ENCODE results near the gene ARHGAP28. TPM values are rescaled to one million over a fixed set of nuclear protein-coding genes. Genes with fewer than 3 reads are reported as not detected.
"Not testable (repeated sequence)": the region's sequence is repeated elsewhere in the genome, so short reads cannot be mapped to it uniquely, and the experiment has no call there.

ARHGAP28 gene
- total RNA-seq, 1 donor from 2014 or later = 350 TPM

DNA sequence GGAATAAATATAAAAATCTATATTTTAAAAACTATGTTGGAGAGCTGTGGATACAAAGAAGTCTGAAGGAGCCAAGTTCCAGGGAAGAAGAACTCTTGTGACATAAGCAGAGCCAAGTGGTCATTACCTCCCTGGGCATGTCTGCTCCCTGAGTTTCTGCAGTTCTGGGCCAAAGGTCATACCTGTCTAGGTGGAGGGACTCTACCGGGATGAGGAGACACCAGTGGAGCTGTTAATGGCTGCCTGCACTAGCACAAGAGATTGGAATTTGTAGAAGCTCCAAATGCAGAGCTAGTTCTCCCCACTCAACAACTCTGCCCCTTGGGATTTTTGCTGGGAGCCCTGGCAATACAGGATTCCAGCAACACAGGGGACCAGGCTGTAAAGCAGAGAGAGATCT is 89.8 kb downstream of the ARHGAP28 start:
- TF ChIP-seq CTCF (IDR thresholded peaks at IDR 0.05; ENCODE audit: unreplicated experiment) = no peak
- no peaks in the 10 kb centered on the region for H3K27me3 Mint-ChIP-seq (ENCODE audit: unreplicated experiment)
- no peak overlapping the region for H3K27ac Mint-ChIP-seq (ENCODE audit: unreplicated experiment)
- DNase-seq (ENCODE audit: low spot score) = no peak
- peaks cover 8% of the 10 kb centered on the region for H3K36me3 Mint-ChIP-seq (ENCODE audit: low read depth, unreplicated experiment)
- H3K9me3 Mint-ChIP-seq (ENCODE audit: unreplicated experiment) = no peaks in the 10 kb centered on the region
- H3K4me3 Mint-ChIP-seq (ENCODE audit: unreplicated experiment) = no peak overlapping the region
- H3K4me1 Mint-ChIP-seq (ENCODE audit: unreplicated experiment) = peaks cover 27% of the 10 kb centered on the region

DNA sequence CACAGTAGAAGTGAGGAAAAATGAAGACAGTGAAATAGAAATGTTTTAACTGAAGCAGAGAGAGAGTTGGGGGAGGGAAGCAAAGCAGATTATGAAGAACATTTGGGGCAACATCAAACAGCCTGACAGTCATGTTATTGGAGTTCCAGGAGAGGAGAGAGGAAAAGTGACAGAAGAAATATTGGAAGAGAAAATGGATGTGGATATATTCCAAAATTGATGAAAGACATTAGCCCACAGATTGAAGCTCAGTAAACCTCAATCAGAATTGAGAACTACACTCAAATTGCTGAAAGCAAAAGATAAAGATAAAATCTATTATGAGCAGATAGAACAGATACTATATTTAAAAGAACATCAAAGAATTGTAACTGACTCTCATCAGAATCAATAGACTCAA is 90.8 kb downstream of the ARHGAP28 start:
- Mint-ChIP-seq H3K27ac (ENCODE audit: unreplicated experiment) (no peak overlapping the region), H3K9me3 (ENCODE audit: unreplicated experiment) (no peaks in the 10 kb centered on the region), H3K27me3 (ENCODE audit: unreplicated experiment) (no peaks in the 10 kb centered on the region), H3K4me1 (ENCODE audit: unreplicated experiment) (peaks cover 24% of the 10 kb centered on the region), H3K4me3 (ENCODE audit: unreplicated experiment) (no peak overlapping the region), H3K36me3 (ENCODE audit: low read depth, unreplicated experiment) (peaks cover 8% of the 10 kb centered on the region)
- no peak for TF ChIP-seq CTCF (IDR thresholded peaks at IDR 0.05; ENCODE audit: unreplicated experiment)
- no peak for DNase-seq (ENCODE audit: low spot score)

DNA sequence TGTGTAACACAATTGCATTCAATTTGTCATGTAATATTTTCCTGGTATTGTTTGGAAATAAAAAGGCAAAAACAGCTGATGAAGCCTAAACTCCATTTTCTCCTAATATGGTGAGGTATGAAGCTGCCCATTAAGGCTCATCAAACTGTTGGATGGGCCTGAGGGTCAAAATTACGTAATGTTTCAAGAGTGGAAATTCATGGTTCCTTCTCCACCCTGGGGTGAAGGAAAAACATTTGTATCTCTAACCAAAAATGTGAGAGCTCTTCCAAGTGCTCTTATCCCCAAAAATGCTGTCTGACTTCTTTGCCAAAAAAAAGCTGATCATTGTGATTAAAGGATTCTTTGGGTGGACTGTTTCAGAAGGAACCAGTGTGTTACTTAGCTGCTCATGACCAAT is 91.8 kb downstream of the ARHGAP28 start:
- Mint-ChIP-seq H3K27me3 (ENCODE audit: unreplicated experiment) (peaks cover 6% of the 10 kb centered on the region), H3K36me3 (ENCODE audit: low read depth, unreplicated experiment) (peaks cover 17% of the 10 kb centered on the region), H3K4me1 (ENCODE audit: unreplicated experiment) (peaks cover 21% of the 10 kb centered on the region), H3K4me3 (ENCODE audit: unreplicated experiment) (no peak overlapping the region), H3K27ac (ENCODE audit: unreplicated experiment) (no peak overlapping the region), H3K9me3 (ENCODE audit: unreplicated experiment) (no peaks in the 10 kb centered on the region)
- no peak for TF ChIP-seq CTCF (IDR thresholded peaks at IDR 0.05; ENCODE audit: unreplicated experiment)
- DNase-seq (ENCODE audit: low spot score) = no peak

- H3K36me3 Mint-ChIP-seq (ENCODE audit: low read depth, unreplicated experiment) = peaks cover 48% of the 10 kb centered on the region
- not testable (repeated sequence) for H3K4me1 Mint-ChIP-seq (ENCODE audit: unreplicated experiment); H3K4me3 Mint-ChIP-seq (ENCODE audit: unreplicated experiment); DNase-seq (ENCODE audit: low spot score); H3K9me3 Mint-ChIP-seq (ENCODE audit: unreplicated experiment); H3K27me3 Mint-ChIP-seq (ENCODE audit: unreplicated experiment); H3K27ac Mint-ChIP-seq (ENCODE audit: unreplicated experiment)
These were observed 97.6 kb downstream of the ARHGAP28 start for GRCh38 chr18:6827161-6827560.

- not testable (repeated sequence) for H3K27ac Mint-ChIP-seq (ENCODE audit: unreplicated experiment); H3K4me3 Mint-ChIP-seq (ENCODE audit: unreplicated experiment); H3K27me3 Mint-ChIP-seq (ENCODE audit: unreplicated experiment); H3K4me1 Mint-ChIP-seq (ENCODE audit: unreplicated experiment); H3K9me3 Mint-ChIP-seq (ENCODE audit: unreplicated experiment); DNase-seq (ENCODE audit: low spot score)
- H3K36me3 Mint-ChIP-seq (ENCODE audit: low read depth, unreplicated experiment) = peaks cover 49% of the 10 kb centered on the region
These were observed 98.0 kb downstream of the ARHGAP28 start for GRCh38 chr18:6827566-6827965.

GRCh38 chr18:6830916-6831315 is 101.4 kb downstream of the ARHGAP28 start:
- peaks cover 2% of the 10 kb centered on the region for H3K27me3 Mint-ChIP-seq (ENCODE audit: unreplicated experiment)
- no peak for DNase-seq (ENCODE audit: low spot score)

More at GRCh38 chr18:6830916-6831315, 101.4 kb downstream of the ARHGAP28 start:
- Mint-ChIP-seq H3K27ac (ENCODE audit: unreplicated experiment) (no peak overlapping the region), H3K9me3 (ENCODE audit: unreplicated experiment) (no peaks in the 10 kb centered on the region), H3K36me3 (ENCODE audit: low read depth, unreplicated experiment) (peaks cover 44% of the 10 kb centered on the region), H3K4me3 (ENCODE audit: unreplicated experiment) (no peak overlapping the region), H3K4me1 (ENCODE audit: unreplicated experiment) (peaks cover 7% of the 10 kb centered on the region)
- no peak for TF ChIP-seq CTCF (IDR thresholded peaks at IDR 0.05; ENCODE audit: unreplicated experiment)

Data from endothelial cell (in vitro differentiated cells).